Measurements from ENCODE around the gene NEMF. TPM values are rescaled to one million over a fixed set of nuclear protein-coding genes. Genes with fewer than 3 reads are reported as not detected.
"Not testable (repeated sequence)": the region's sequence is repeated elsewhere in the genome, so short reads cannot be mapped to it uniquely, and the experiment has no call there.

NEMF gene
- total RNA-seq, 1 experiment from 2014 or later = 57.7 TPM

- H3K27ac ChIP-seq (ENCODE audit: low read depth, low read length); H3K27me3 ChIP-seq (ENCODE audit: insufficient read depth, low read length); H3K9me3 ChIP-seq (ENCODE audit: control insufficient read depth in 1 of 2, insufficient read depth in 1 of 2, low read depth in 1 of 2, low read length in 2 of 2); intact Hi-C loops (cut with micrococcal nuclease); H3K9ac ChIP-seq (ENCODE audit: low read length); BruUV-seq (replicated peaks); POLR2A ChIA-PET; RAD21 ChIA-PET (ENCODE audit: low non-redundant PET in 1 of 2, low total read pairs in 2 of 2, uncharacterized antibody in 2 of 2, unreplicated experiment in 2 of 2); CTCF ChIA-PET; H3K4me2 ChIP-seq (ENCODE audit: low read length); ATAC-seq; H3K36me3 ChIP-seq (ENCODE audit: control insufficient read depth in 1 of 2, insufficient read depth in 2 of 2, low read length in 2 of 2); H4K20me1 ChIP-seq (ENCODE audit: insufficient read depth); DNase-seq (ENCODE audit: low read depth, low spot score); H3K9me2 ChIP-seq (ENCODE audit: insufficient read depth); H2AFZ ChIP-seq (ENCODE audit: low read depth, low read length, poor library complexity, severe bottlenecking); H3K4me3 ChIP-seq (replicated peaks in 1 of 2; ENCODE audit: low read depth in 1 of 2, low read length in 2 of 2): not testable (repeated sequence)
- H3K4me1 ChIP-seq (ENCODE audit: control insufficient read depth in 1 of 2, insufficient read depth in 2 of 2, low read length in 2 of 2) = peaks cover 8 to 30% of the 10 kb centered on the region in 2 experiments
- H3K79me2 ChIP-seq (ENCODE audit: insufficient read depth, low read length) = peaks cover 17% of the 10 kb centered on the region; the same call in 1 of the 2 replicates
These were observed 80.9 kb downstream of the NEMF start for GRCh38 chr14:49771691-49772090.

- RAD21 ChIA-PET (ENCODE audit: low non-redundant PET in 1 of 2, low total read pairs in 2 of 2, uncharacterized antibody in 2 of 2, unreplicated experiment in 2 of 2) = interaction anchor here in 1 of 2 experiments (0.7 kb wide), 1 partner anchor 135 kb away, joined by 3 read pairs; no protein-coding TSS in a partner anchor
- Histone ChIP-seq H4K20me1 (ENCODE audit: insufficient read depth) (no peaks in the 10 kb centered on the region), H3K79me2 (ENCODE audit: insufficient read depth, low read length) (peaks cover 17% of the 10 kb centered on the region; the same call in 1 of the 2 replicates), H3K27me3 (ENCODE audit: insufficient read depth, low read length) (no peaks in the 10 kb centered on the region), H3K4me2 (ENCODE audit: low read length) (no peak overlapping the region), H3K9me3 (ENCODE audit: control insufficient read depth in 1 of 2, insufficient read depth in 1 of 2, low read depth in 1 of 2, low read length in 2 of 2) (no peaks in the 10 kb centered on the region), H3K9me2 (ENCODE audit: insufficient read depth) (no peaks in the 10 kb centered on the region), H3K27ac (ENCODE audit: low read depth, low read length) (no peak overlapping the region), H3K4me3 (replicated peaks in 1 of 2; ENCODE audit: low read depth in 1 of 2, low read length in 2 of 2) (no peak overlapping the region), H3K9ac (ENCODE audit: low read length) (no peak overlapping the region), H3K36me3 (ENCODE audit: control insufficient read depth in 1 of 2, insufficient read depth in 2 of 2, low read length in 2 of 2) (peaks cover 0 to 3% of the 10 kb centered on the region in 2 experiments; a peak in 1 of 4 replicates), H3K4me1 (ENCODE audit: control insufficient read depth in 1 of 2, insufficient read depth in 2 of 2, low read length in 2 of 2) (peaks cover 13 to 32% of the 10 kb centered on the region in 2 experiments), H2AFZ (ENCODE audit: low read depth, low read length, poor library complexity, severe bottlenecking) (no peak overlapping the region)
- CTCF ChIA-PET = interaction anchor here (1.5 kb wide), 1 partner anchor 136 kb away, joined by 5 read pairs; the partner anchor contains the start of gene DNAAF2
- no TSS peak for BruUV-seq (replicated peaks)
- ATAC-seq = no peak
- intact Hi-C loops (cut with micrococcal nuclease) = no loop called here
- POLR2A ChIA-PET = no interaction called here
- DNase-seq (ENCODE audit: low read depth, low spot score) = no peak
- TF ChIP-seq, protein P1, sequence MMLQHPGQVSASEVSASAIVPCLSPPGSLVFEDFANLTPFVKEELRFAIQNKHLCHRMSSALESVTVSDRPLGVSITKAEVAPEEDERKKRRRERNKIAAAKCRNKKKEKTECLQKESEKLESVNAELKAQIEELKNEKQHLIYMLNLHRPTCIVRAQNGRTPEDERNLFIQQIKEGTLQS (IDR thresholded peaks at IDR 0.05) = no peak
- no peak for TF ChIP-seq ZFX (IDR thresholded peaks at IDR 0.05)
- no peak for TF ChIP-seq CBX3 (IDR thresholded peaks at IDR 0.05; ENCODE audit: low read depth)
- no peak for TF ChIP-seq EZH2phosphoT487 (IDR thresholded peaks at IDR 0.05; ENCODE audit: borderline replicate concordance)
- TF ChIP-seq, protein P2, sequence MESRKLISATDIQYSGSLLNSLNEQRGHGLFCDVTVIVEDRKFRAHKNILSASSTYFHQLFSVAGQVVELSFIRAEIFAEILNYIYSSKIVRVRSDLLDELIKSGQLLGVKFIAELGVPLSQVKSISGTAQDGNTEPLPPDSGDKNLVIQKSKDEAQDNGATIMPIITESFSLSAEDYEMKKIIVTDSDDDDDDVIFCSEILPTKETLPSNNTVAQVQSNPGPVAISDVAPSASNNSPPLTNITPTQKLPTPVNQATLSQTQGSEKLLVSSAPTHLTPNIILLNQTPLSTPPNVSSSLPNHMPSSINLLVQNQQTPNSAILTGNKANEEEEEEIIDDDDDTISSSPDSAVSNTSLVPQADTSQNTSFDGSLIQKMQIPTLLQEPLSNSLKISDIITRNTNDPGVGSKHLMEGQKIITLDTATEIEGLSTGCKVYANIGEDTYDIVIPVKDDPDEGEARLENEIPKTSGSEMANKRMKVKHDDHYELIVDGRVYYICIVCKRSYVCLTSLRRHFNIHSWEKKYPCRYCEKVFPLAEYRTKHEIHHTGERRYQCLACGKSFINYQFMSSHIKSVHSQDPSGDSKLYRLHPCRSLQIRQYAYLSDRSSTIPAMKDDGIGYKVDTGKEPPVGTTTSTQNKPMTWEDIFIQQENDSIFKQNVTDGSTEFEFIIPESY (IDR thresholded peaks at IDR 0.05; ENCODE audit: extremely low read depth, insufficient replicate concordance, low read length) = no peak
- TF ChIP-seq EZH2 (IDR thresholded peaks at IDR 0.05) = no peak
- no peak for TF ChIP-seq SIN3A (IDR thresholded peaks at IDR 0.05; ENCODE audit: low read depth)
- no peak for TF ChIP-seq POLR2AphosphoS5 (IDR thresholded peaks at IDR 0.05; ENCODE audit: low read depth, low read length)
- no peak for TF ChIP-seq JUND (IDR thresholded peaks at IDR 0.05)
- TF ChIP-seq YY1 (IDR thresholded peaks at IDR 0.05; ENCODE audit: extremely low read depth, insufficient replicate concordance, low read depth, low read length) = no peak
- no peak for TF ChIP-seq SP1 (IDR thresholded peaks at IDR 0.05; ENCODE audit: low read depth)
- TF ChIP-seq, protein P3, sequence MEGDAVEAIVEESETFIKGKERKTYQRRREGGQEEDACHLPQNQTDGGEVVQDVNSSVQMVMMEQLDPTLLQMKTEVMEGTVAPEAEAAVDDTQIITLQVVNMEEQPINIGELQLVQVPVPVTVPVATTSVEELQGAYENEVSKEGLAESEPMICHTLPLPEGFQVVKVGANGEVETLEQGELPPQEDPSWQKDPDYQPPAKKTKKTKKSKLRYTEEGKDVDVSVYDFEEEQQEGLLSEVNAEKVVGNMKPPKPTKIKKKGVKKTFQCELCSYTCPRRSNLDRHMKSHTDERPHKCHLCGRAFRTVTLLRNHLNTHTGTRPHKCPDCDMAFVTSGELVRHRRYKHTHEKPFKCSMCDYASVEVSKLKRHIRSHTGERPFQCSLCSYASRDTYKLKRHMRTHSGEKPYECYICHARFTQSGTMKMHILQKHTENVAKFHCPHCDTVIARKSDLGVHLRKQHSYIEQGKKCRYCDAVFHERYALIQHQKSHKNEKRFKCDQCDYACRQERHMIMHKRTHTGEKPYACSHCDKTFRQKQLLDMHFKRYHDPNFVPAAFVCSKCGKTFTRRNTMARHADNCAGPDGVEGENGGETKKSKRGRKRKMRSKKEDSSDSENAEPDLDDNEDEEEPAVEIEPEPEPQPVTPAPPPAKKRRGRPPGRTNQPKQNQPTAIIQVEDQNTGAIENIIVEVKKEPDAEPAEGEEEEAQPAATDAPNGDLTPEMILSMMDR (IDR thresholded peaks at IDR 0.05 in 2 of 3, conservative IDR thresholded peaks at IDR 0.05 in 1 of 3; ENCODE audit: borderline replicate concordance in 1 of 3, insufficient read depth in 1 of 3, low read depth in 2 of 3, low read length in 2 of 3) = no peak
- no peak for TF ChIP-seq TCF7L2 (IDR thresholded peaks at IDR 0.05; ENCODE audit: borderline replicate concordance, extremely low read depth, insufficient read depth, insufficient read length)
- no peak for TF ChIP-seq CEBPB (IDR thresholded peaks at IDR 0.05; ENCODE audit: low read depth)
- TF ChIP-seq MAX (IDR thresholded peaks at IDR 0.05) = no peak
- TF ChIP-seq POLR2A (IDR thresholded peaks at IDR 0.05; ENCODE audit: borderline replicate concordance, extremely low read depth, insufficient read depth, insufficient read length) = no peak
- no peak for TF ChIP-seq ZNF274 (IDR thresholded peaks at IDR 0.05; ENCODE audit: low read depth, low read length)
These were observed 82.3 kb downstream of the NEMF start for GRCh38 chr14:49770212-49770817.
